DND-41 (cell line): ENCODE data around the gene XXYLT1.

ENCODE experiments used
- ATAC-seq: fragments of 200-7000 bp; cut with Tn5 transposase; 3 replicates; pipeline ENCODE4 v1.9.1; 2021; ENCODE audit warnings: low read depth; ENCODE audit not compliant: insufficient read depth
- DNase-seq: peaks from one replicate; pipeline ENCODE4 v3.0.0-alpha.2; 2020
- H2AFZ ChIP-seq: 2 replicates; pipeline ENCODE4 v1.6.0; 2012; ENCODE audit warnings: low read depth, low read length
- H3K27ac ChIP-seq: 2 replicates; pipeline ENCODE4 v1.5.1; 2012; ENCODE audit warnings: low read length, inconsistent platforms
- H3K27me3 ChIP-seq: fragments of 200-600 bp; sonication (generic); 2 replicates; pipeline ENCODE4 v1.6.0; 2012; ENCODE audit warnings: low read length, mild to moderate bottlenecking, inconsistent platforms; ENCODE audit not compliant: insufficient read depth, poor library complexity
- H3K36me3 ChIP-seq: 2 replicates; pipeline ENCODE4 v1.5.1; 2012; ENCODE audit warnings: low read length, inconsistent platforms; ENCODE audit not compliant: insufficient read depth
- H3K4me1 ChIP-seq: 2 replicates; pipeline ENCODE4 v1.5.1; 2012; ENCODE audit warnings: mild to moderate bottlenecking, low read length; ENCODE audit not compliant: insufficient read depth
- H3K4me2 ChIP-seq: 2 replicates; pipeline ENCODE4 v1.6.0; 2012; ENCODE audit warnings: mild to moderate bottlenecking, moderate library complexity, low read length, inconsistent platforms; ENCODE audit not compliant: insufficient read depth
- H3K4me3 ChIP-seq, 2 experiments: fragments of 200-600 bp in 1 of 2; shearing (Covaris generic) in 1 of 2; 2 replicates each; pipeline ENCODE4 v1.5.1; 2012 to 2016; ENCODE audit warnings: inconsistent platforms in 2 of 2, low read length in 2 of 2, mild to moderate bottlenecking in 2 of 2, low read depth in 1 of 2, moderate library complexity in 1 of 2
- H3K79me2 ChIP-seq: 2 replicates; pipeline ENCODE4 v1.6.0; 2012; ENCODE audit warnings: low read length, inconsistent platforms; ENCODE audit not compliant: insufficient read depth
- H3K9ac ChIP-seq: 2 replicates; pipeline ENCODE4 v1.6.0; 2012; ENCODE audit warnings: low read depth, mild to moderate bottlenecking, inconsistent platforms, low read length, moderate library complexity
- H3K9me3 ChIP-seq: 2 replicates; pipeline ENCODE4 v1.5.1; 2012; ENCODE audit warnings: low read length, moderate library complexity, mild to moderate bottlenecking, inconsistent platforms; ENCODE audit not compliant: insufficient read depth, severe bottlenecking
- H4K20me1 ChIP-seq: 2 replicates; pipeline ENCODE4 v1.6.0; 2012; ENCODE audit warnings: low read length; ENCODE audit not compliant: insufficient read depth
- EZH2 ChIP-seq: IDR thresholded peaks from 3 replicates; pipeline ENCODE4 v1.6.1; 2012; ENCODE audit warnings: borderline replicate concordance, low read depth, mild to moderate bottlenecking, moderate library complexity, low read length, inconsistent platforms; ENCODE audit not compliant: severe bottlenecking
- TF ChIP-seq, protein P1 (sequence below): IDR thresholded peaks from 2 replicates; pipeline ENCODE4 v1.5.1; 2012; ENCODE audit warnings: borderline replicate concordance, low read length, moderate library complexity, mild to moderate bottlenecking; ENCODE audit not compliant: poor library complexity, severe bottlenecking; ENCODE audit errors: extremely low read depth

The XXYLT1 gene

DNA sequence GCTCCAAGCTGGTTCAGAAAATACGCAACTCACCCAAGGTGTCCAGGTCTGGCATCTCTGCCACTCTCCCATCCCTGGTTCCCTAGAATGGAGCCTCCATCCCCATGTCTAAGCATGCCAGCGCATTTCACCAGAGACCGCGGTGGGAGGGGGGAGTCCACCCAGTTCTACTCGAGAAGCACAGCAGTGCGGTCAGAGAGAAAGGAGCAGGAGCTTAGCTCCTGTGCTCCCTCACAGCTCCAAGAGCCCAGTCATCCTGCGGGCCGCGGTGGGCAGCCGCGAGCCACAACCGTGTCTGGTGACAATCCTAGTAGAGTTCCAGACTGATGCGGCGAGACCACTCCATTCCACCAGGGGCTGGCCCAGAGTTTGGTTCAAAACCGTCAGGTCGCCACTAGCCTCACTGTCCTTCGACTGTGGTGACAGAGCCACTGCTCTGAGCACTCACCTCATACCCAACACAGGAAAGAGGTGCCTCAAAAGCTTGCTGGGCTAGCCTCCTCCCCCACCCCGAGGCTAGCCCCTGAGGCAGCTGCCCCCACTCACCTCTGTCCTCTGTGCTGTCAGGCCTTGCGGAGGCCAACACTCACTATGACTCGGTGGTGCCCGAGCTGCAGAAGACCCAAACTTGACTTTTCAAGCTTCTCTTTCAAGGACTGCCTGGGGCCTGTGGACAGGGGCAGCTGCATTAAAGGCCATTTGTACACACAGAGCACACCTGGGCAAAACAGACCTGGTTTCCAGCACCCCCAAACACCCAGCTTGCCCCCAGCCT lies 185.4 kb downstream of the XXYLT1 start:
- H3K27ac ChIP-seq: no peak overlapping the region
- no peak overlapping the region for H3K4me2 ChIP-seq

DNA sequence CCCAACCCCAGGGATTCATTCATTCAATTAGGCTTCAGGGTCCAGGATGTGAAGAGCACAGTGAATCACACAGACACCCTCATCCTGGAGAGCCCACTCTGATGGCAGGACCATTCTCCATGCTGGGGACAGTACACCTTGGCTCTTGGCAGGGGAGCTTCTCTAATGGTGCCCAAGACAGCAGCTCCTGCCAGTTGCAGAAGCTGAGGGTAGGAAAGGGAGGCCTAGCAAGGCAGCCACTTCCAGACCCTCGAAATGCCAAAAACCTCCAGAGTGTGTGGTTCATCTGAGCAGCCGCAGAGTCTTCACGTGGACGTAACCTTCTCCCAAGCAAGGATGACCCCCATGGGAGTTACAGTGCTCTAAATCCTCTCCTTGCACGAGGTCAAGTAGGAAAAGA lies 186.2 kb downstream of the XXYLT1 start:
- H3K27me3 ChIP-seq: no peaks in the 10 kb centered on the region
- H2AFZ ChIP-seq: no peak overlapping the region
- H3K9ac ChIP-seq: no peak overlapping the region
- no peaks in the 10 kb centered on the region for H3K9me3 ChIP-seq
- H4K20me1 ChIP-seq: peaks cover 26% of the 10 kb centered on the region
- H3K36me3 ChIP-seq: no peaks in the 10 kb centered on the region
- no peak for TF ChIP-seq EZH2
- TF ChIP-seq, protein P1, sequence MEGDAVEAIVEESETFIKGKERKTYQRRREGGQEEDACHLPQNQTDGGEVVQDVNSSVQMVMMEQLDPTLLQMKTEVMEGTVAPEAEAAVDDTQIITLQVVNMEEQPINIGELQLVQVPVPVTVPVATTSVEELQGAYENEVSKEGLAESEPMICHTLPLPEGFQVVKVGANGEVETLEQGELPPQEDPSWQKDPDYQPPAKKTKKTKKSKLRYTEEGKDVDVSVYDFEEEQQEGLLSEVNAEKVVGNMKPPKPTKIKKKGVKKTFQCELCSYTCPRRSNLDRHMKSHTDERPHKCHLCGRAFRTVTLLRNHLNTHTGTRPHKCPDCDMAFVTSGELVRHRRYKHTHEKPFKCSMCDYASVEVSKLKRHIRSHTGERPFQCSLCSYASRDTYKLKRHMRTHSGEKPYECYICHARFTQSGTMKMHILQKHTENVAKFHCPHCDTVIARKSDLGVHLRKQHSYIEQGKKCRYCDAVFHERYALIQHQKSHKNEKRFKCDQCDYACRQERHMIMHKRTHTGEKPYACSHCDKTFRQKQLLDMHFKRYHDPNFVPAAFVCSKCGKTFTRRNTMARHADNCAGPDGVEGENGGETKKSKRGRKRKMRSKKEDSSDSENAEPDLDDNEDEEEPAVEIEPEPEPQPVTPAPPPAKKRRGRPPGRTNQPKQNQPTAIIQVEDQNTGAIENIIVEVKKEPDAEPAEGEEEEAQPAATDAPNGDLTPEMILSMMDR: no peak
- no peak for DNase-seq
- ATAC-seq: no peak
- H3K4me3 ChIP-seq: no peak overlapping the region
- peaks cover 28% of the 10 kb centered on the region for H3K4me1 ChIP-seq
- H3K4me2 ChIP-seq: no peak overlapping the region
- no peak overlapping the region for H3K27ac ChIP-seq
- H3K79me2 ChIP-seq: no peaks in the 10 kb centered on the region

More for the DNA sequence above, 185.4 kb downstream of the XXYLT1 start:
- no peaks in the 10 kb centered on the region for H3K9me3 ChIP-seq
- H2AFZ ChIP-seq: no peak overlapping the region
- H3K27me3 ChIP-seq: no peaks in the 10 kb centered on the region
- DNase-seq (no peak), ATAC-seq (no peak)
- no peaks in the 10 kb centered on the region for H3K79me2 ChIP-seq
- no peak overlapping the region for H3K4me3 ChIP-seq
- peaks cover 20% of the 10 kb centered on the region; the same call in 1 of the 2 replicates for H4K20me1 ChIP-seq
- peaks cover 20% of the 10 kb centered on the region for H3K4me1 ChIP-seq
- TF ChIP-seq, protein P1: no peak
- TF ChIP-seq EZH2: no peak
- H3K36me3 ChIP-seq: no peaks in the 10 kb centered on the region
- H3K9ac ChIP-seq: no peak overlapping the region

DNA sequence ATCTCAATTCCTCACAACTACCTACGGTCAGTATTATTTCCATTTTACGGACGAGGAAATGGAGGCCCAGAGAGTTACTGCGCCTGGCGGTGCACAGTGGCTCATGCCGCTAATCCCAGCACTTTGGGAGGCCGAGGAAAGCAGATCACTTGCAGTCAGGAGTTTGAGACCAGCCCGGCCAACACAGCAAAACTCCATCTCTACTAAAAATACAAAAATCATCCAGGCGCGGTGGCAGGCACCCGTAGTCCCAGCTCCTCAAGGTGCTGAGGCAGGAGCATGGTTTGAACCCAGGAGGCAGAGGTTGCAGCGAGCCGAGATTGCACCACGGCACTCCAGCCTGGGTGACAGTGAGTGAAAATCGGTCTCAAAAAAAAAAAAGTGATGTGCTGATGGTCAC lies 187.3 kb downstream of the XXYLT1 start:
- Histone ChIP-seq H3K4me2 (no peak overlapping the region), H3K4me1 (peaks cover 39% of the 10 kb centered on the region), H3K27me3 (no peaks in the 10 kb centered on the region), H3K4me3 (no peak overlapping the region), H3K9me3 (no peaks in the 10 kb centered on the region), H3K27ac (no peak overlapping the region), H3K79me2 (no peaks in the 10 kb centered on the region), H4K20me1 (peaks cover 34% of the 10 kb centered on the region), H3K9ac (no peak overlapping the region), H3K36me3 (no peaks in the 10 kb centered on the region), H2AFZ (no peak overlapping the region)
- TF ChIP-seq EZH2: no peak
- TF ChIP-seq, protein P1: no peak
- ATAC-seq (no peak), DNase-seq (no peak)
